C4-2B (cell line): Measurements from ENCODE around the gene ID3.

ENCODE experiments used
- CTCF ChIP-seq: fragments of 450-650 bp; conservative IDR thresholded peaks from 2 replicates; pipeline ENCODE4 v1.5.1; 2017; ENCODE audit warnings: mild to moderate bottlenecking
- ZFX ChIP-seq: fragments of 450-650 bp; IDR thresholded peaks from 2 replicates; pipeline ENCODE4 v1.6.1; 2017

GRCh38 chr1:23601135-23601967 lies 42.0 kb upstream of the ID3 start:
- TF ChIP-seq CTCF, result no peak
- no peak for TF ChIP-seq ZFX
